H1 (cell line): Measurements from ENCODE around the gene SHMT1. TPM values are rescaled to one million over a fixed set of nuclear protein-coding genes. Genes with fewer than 3 reads are reported as not detected.
"Not testable (repeated sequence)": the region's sequence is repeated elsewhere in the genome, so short reads cannot be mapped to it uniquely, and the experiment has no call there.

Experiments
- CTCF ChIA-PET: fragments of 300-600 bp; sonication (Branson Sonifier 250); formaldehyde crosslinking; loops from one replicate; lab custom pipeline; 2021; ENCODE audit not compliant: partially characterized antibody; lab: Charles Lee
- POLR2A ChIA-PET: fragments of 300-600 bp; sonication (Branson Sonifier 250); formaldehyde crosslinking; loops from one replicate; lab custom pipeline; 2021; ENCODE audit warnings: inconsistent platforms; ENCODE audit not compliant: partially characterized antibody; lab: Charles Lee
- DNase-seq, 2 experiments: peaks; one replicate each; pipeline versions ENCODE4 v3.0.0 to v3.0.0-alpha.2; 2010 to 2022; ENCODE audit warnings: low spot score in 2 of 2, low read depth in 1 of 2, mixed read lengths in 1 of 2
- FAIRE-seq: peaks from 2 replicates; lab custom pipeline; 2011; peaks lifted over from hg19 to GRCh38; lab: Jason Lieb, UNC
- H2AFZ ChIP-seq: 2 replicates; pipeline ENCODE4 v1.8.1; 2012; ENCODE audit warnings: low read length, inconsistent platforms
- H2AK5ac ChIP-seq: 2 replicates; pipeline ENCODE4 v1.6.1; 2013; ENCODE audit warnings: low read depth, low read length
- H2BK120ac ChIP-seq: replicated peaks from 2 replicates; pipeline ENCODE3; 2013; ENCODE audit warnings: low read depth, low read length, inconsistent platforms
- H2BK12ac ChIP-seq: 2 replicates; pipeline ENCODE4 v1.6.1; 2013; ENCODE audit warnings: low read depth, low read length
- H2BK15ac ChIP-seq: 2 replicates; pipeline ENCODE4 v1.6.1; 2013; ENCODE audit warnings: low read length
- H2BK20ac ChIP-seq: 2 replicates; pipeline ENCODE4 v1.6.1; 2013; ENCODE audit warnings: low read length
- H2BK5ac ChIP-seq: 2 replicates; pipeline ENCODE4 v1.6.1; 2013; ENCODE audit warnings: low read depth, low read length
- H3K14ac ChIP-seq: 2 replicates; pipeline ENCODE4 v1.6.1; 2013; ENCODE audit warnings: inconsistent platforms; ENCODE audit not compliant: insufficient read length
- H3K18ac ChIP-seq: 2 replicates; pipeline ENCODE4 v1.6.1; 2013; ENCODE audit warnings: low read length; ENCODE audit errors: extremely low read depth
- H3K23ac ChIP-seq: 2 replicates; pipeline ENCODE4 v1.6.1; 2013; ENCODE audit warnings: inconsistent platforms; ENCODE audit not compliant: insufficient read length
- H3K23me2 ChIP-seq: 2 replicates; pipeline ENCODE4 v1.6.1; 2013; ENCODE audit warnings: low read depth, low read length
- H3K27ac ChIP-seq: 2 replicates; pipeline ENCODE4 v1.6.1; 2011; ENCODE audit warnings: low read depth, low read length, inconsistent platforms
- H3K27me3 ChIP-seq, 4 experiments: replicated peaks in 1 of 4; 1 replicate in 1 of 4; 2 replicates in 3 of 4; pipeline versions ENCODE4 v1.6.1 to v1.8.1; 2011 to 2013; ENCODE audit warnings: low read length in 3 of 4, mild to moderate bottlenecking in 3 of 4, inconsistent platforms in 2 of 4, mixed read lengths in 2 of 4, moderate library complexity in 1 of 4; ENCODE audit not compliant: control insufficient read depth in 3 of 4, insufficient read depth in 3 of 4; ENCODE audit errors: extremely low read depth in 1 of 4
- H3K36me3 ChIP-seq, 4 experiments: 2 replicates each; pipeline versions ENCODE4 v1.6.1 to v1.8.1; 2011 to 2013; ENCODE audit warnings: mild to moderate bottlenecking in 4 of 4, low read length in 3 of 4, moderate library complexity in 2 of 4, control low read depth in 1 of 4, inconsistent platforms in 1 of 4; ENCODE audit not compliant: insufficient read depth in 4 of 4, control insufficient read depth in 2 of 4
- H3K4ac ChIP-seq: replicated peaks from 2 replicates; pipeline ENCODE3; 2013; ENCODE audit warnings: low read length, low read depth, mixed read lengths, inconsistent platforms; ENCODE audit not compliant: insufficient read length
- H3K4me1 ChIP-seq, 4 experiments: replicated peaks in 1 of 4; 1 replicate in 1 of 4; 2 replicates in 3 of 4; pipeline versions ENCODE4 v1.6.1 to v1.8.1; 2011 to 2013; ENCODE audit warnings: low read length in 3 of 4, inconsistent platforms in 2 of 4, mixed read lengths in 1 of 4; ENCODE audit not compliant: insufficient read depth in 4 of 4, control insufficient read depth in 3 of 4
- H3K4me2 ChIP-seq, 2 experiments: 2 replicates each; pipeline versions ENCODE4 v1.6.1 to v1.8.1; 2011 to 2013; ENCODE audit warnings: low read depth in 2 of 2, low read length in 2 of 2, control low read depth in 1 of 2, inconsistent platforms in 1 of 2, mild to moderate bottlenecking in 1 of 2; ENCODE audit not compliant: insufficient read depth in 1 of 2
- H3K4me3 ChIP-seq, 4 experiments: fragments of 200-600, 300-600 bp in 1 of 4; sonication (generic), shearing (Covaris generic), sonication (Bioruptor Twin) in 1 of 4; 2 replicates each; pipeline versions ENCODE4 v1.5.1 to v1.8.1; 2011 to 2016; ENCODE audit warnings: low read length in 4 of 4, low read depth in 3 of 4, control low read depth in 2 of 4, inconsistent platforms in 2 of 4, mild to moderate bottlenecking in 2 of 4, mixed read lengths in 1 of 4, moderate library complexity in 1 of 4; ENCODE audit not compliant: insufficient read depth in 2 of 4; ENCODE audit errors: extremely low read depth in 1 of 4
- H3K56ac ChIP-seq: replicated peaks from 2 replicates; pipeline ENCODE3; 2013; ENCODE audit warnings: low read depth, mild to moderate bottlenecking, mixed read lengths, low read length, inconsistent platforms; ENCODE audit not compliant: insufficient read length
- H3K79me1 ChIP-seq: 2 replicates; pipeline ENCODE4 v1.6.1; 2013; ENCODE audit warnings: low read depth, low read length, control low read depth
- H3K79me2 ChIP-seq, 2 experiments: 2 replicates each; pipeline versions ENCODE4 v1.6.1 to v1.8.1; 2012 to 2013; ENCODE audit warnings: low read length in 2 of 2, mild to moderate bottlenecking in 2 of 2, inconsistent platforms in 1 of 2; ENCODE audit not compliant: insufficient read depth in 2 of 2, control insufficient read depth in 1 of 2
- H3K9ac ChIP-seq, 4 experiments: replicated peaks in 1 of 4; 1 replicate in 1 of 4; 2 replicates in 3 of 4; pipeline versions ENCODE4 v1.6.1 to v1.8.1; 2011 to 2013; ENCODE audit warnings: low read depth in 3 of 4, low read length in 3 of 4, control low read depth in 2 of 4, mild to moderate bottlenecking in 2 of 4, moderate library complexity in 2 of 4, inconsistent platforms in 1 of 4; ENCODE audit errors: extremely low read depth in 1 of 4
- H3K9me3 ChIP-seq, 2 experiments: 2 replicates each; pipeline versions ENCODE4 v1.6.1 to v1.8.1; 2012 to 2013; ENCODE audit warnings: mild to moderate bottlenecking in 2 of 2, moderate library complexity in 2 of 2, control low read depth in 1 of 2, inconsistent platforms in 1 of 2, low read depth in 1 of 2, low read length in 1 of 2, mixed read lengths in 1 of 2; ENCODE audit not compliant: insufficient read depth in 2 of 2
- H4K20me1 ChIP-seq, 2 experiments: replicated peaks in 1 of 2; 2 replicates each; pipeline versions ENCODE3 to v1.8.1; 2011 to 2013; ENCODE audit warnings: inconsistent platforms in 2 of 2, low read length in 2 of 2, mild to moderate bottlenecking in 1 of 2; ENCODE audit not compliant: insufficient read depth in 2 of 2, control insufficient read depth in 1 of 2
- H4K5ac ChIP-seq: 2 replicates; pipeline ENCODE4 v1.6.1; 2013; ENCODE audit warnings: low read length, low read depth, mixed read lengths, inconsistent platforms; ENCODE audit not compliant: insufficient read length
- H4K8ac ChIP-seq: 2 replicates; pipeline ENCODE4 v1.8.0; 2013; ENCODE audit warnings: mild to moderate bottlenecking, moderate library complexity, low read length, inconsistent platforms; ENCODE audit not compliant: insufficient read depth; ENCODE audit errors: extremely low read depth
- H4K91ac ChIP-seq: replicated peaks from 2 replicates; pipeline ENCODE3; 2013; ENCODE audit warnings: low read length, mixed read lengths, inconsistent platforms; ENCODE audit not compliant: insufficient read length
- WGBS, 2 experiments: shearing (Covaris generic) in 1 of 2; methylation state at CpG; one replicate each; pipeline versions ENCODE4 v1.1.6 to v1.1.7; 2013 to 2015; ENCODE audit warnings: low lambda C conversion rate in 2 of 2, mixed read lengths in 2 of 2, inconsistent platforms in 1 of 2, low coverage in 1 of 2, missing lambda C conversion rate in 1 of 2; ENCODE audit not compliant: insufficient replicate concordance in 2 of 2, insufficient coverage in 1 of 2, insufficient read length in 1 of 2; ENCODE audit errors: extremely low coverage in 1 of 2, missing lambda C conversion rate in 1 of 2; 5-methylcytosine and 5-hydroxymethylcytosine counted together
- polyA plus RNA-seq, 7 experiments: library from polyadenylated mRNA; depleted of rRNA in 3 of 7; stranded (reverse) in 5 of 7; unstranded in 2 of 7; fragments of >200 nt in 5 of 7; fragments of 200-250 nt in 2 of 7; gene quantifications; 1 replicate in 5 of 7; 2 replicates in 1 of 7; 4 replicates in 1 of 7; pipeline versions ENCODE4 v1.2.1 to v1.2.3, GENCODE V29; 2011 to 2013; ENCODE audit warnings: missing spikeins in 2 of 7, mixed read lengths in 2 of 7
- total RNA-seq: library from RNA; stranded (reverse); fragmentation: NEBNext Ultra II Directional; extraction: Animal tissue kit (Norgen Biotek cat#: 25700); gene quantifications from 2 replicates; pipeline ENCODE4 v1.2.1, GENCODE V29; 2021

SHMT1 gene
- total and polyA plus RNA-seq, 2 of the 8 experiments (the other 6 are each of a cell fraction or from before 2014, with no cell fraction given), result 30.7 to 39.3 TPM

DNA sequence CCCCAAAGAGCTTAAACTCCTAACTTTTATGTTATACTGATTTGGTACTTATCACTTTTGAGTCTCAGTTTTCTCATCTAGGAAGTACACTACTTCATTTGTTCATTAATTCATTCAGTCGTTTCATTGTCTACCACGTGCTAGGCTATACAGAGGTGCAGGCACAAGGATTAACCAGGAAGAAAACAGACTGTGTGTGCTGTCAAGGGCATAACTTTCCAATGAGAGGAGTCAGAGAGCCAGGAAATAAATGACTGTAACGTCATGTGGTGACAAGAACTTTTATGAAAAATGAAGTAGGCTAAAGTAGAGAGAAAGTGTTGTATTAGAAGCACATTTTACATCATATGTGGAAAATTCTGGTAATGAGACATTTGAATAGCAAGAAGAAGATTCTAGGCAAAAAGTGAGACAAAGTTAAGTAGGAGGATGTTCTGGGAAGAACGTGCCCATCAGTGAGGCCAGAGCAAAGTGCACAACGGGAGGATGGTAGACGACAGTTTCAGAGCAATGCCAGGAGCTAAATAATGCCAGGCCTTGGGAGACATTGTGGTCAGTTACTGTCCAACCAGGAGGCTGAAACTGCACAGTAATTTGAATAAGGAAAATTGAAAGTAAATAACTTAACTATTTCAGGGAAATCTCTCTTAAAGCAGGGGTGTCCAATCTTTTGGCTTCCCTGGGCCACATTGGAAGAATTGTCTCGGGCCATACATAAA lies 38.7 kb upstream of the SHMT1 start:
- FAIRE-seq, H3K4me1 ChIP-seq, H2AK5ac ChIP-seq, CTCF ChIA-PET, H2BK12ac ChIP-seq, H4K5ac ChIP-seq, H4K8ac ChIP-seq, H2BK15ac ChIP-seq, H4K20me1 ChIP-seq, H3K23me2 ChIP-seq, H3K4me2 ChIP-seq, H3K27me3 ChIP-seq, DNase-seq, H3K9ac ChIP-seq, H3K18ac ChIP-seq, H3K79me1 ChIP-seq, H3K14ac ChIP-seq, H3K56ac ChIP-seq, H3K79me2 ChIP-seq, POLR2A ChIA-PET, H4K91ac ChIP-seq, H2BK5ac ChIP-seq, H3K23ac ChIP-seq, H3K4ac ChIP-seq, H3K36me3 ChIP-seq, H2AFZ ChIP-seq, H3K9me3 ChIP-seq, H2BK120ac ChIP-seq, H3K4me3 ChIP-seq, H3K27ac ChIP-seq, H2BK20ac ChIP-seq: not testable (repeated sequence)
- 88% methylated on average over 7 of the region's 7 CpGs; no CpG with 5 or more reads in 1 of the 2 experiments for WGBS, 2 experiments

DNA sequence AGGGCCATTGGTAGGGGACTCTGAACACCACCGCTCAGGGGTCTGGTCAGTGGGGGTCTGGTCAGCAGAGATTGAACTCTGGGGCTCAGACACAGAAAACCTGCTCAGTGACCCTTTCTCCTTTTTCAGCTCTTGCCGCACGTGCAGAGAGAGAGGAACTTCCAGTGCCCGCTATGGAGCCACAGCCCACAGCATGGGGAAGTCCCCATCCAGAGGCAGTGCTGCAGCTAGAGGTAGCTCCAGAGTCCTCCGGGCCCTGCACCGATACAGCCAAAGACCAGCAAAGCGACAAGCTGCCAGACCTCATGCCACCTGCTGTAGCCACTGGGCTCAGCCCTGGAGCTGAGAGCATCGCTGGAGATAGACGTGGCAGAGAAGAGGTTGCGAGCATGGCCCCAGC lies 25.4 kb upstream of the SHMT1 start:
- H4K91ac ChIP-seq, H4K8ac ChIP-seq, CTCF ChIA-PET, H3K27me3 ChIP-seq, H3K9ac ChIP-seq, H3K23me2 ChIP-seq, H2AFZ ChIP-seq, H3K9me3 ChIP-seq, H3K18ac ChIP-seq, H2BK5ac ChIP-seq, H2BK12ac ChIP-seq, H2AK5ac ChIP-seq, H3K79me1 ChIP-seq, H3K4me2 ChIP-seq, H3K56ac ChIP-seq, H3K79me2 ChIP-seq, H3K4ac ChIP-seq, H4K5ac ChIP-seq, H3K27ac ChIP-seq, H2BK120ac ChIP-seq, H3K4me1 ChIP-seq, H2BK20ac ChIP-seq, H3K4me3 ChIP-seq, FAIRE-seq, H4K20me1 ChIP-seq, H2BK15ac ChIP-seq, H3K14ac ChIP-seq, POLR2A ChIA-PET, H3K36me3 ChIP-seq, H3K23ac ChIP-seq, DNase-seq: not testable (repeated sequence)
- 73% methylated on average over 2 of the region's 10 CpGs; no CpG with 5 or more reads in 1 of the 2 experiments for WGBS, 2 experiments
